Measurements from ENCODE around the gene BMERB1. TPM values are rescaled to one million over a fixed set of nuclear protein-coding genes. Genes with fewer than 3 reads are reported as not detected.

Gene BMERB1
- total and polyA plus RNA-seq, 2 experiments from 2014 or later, result 17.3 to 28.1 TPM

- no peak for TF ChIP-seq ZNF114 (CRISPR knock-in tag; IDR thresholded peaks at IDR 0.05)
- TF ChIP-seq ZNF331 (CRISPR knock-in tag; IDR thresholded peaks at IDR 0.05; ENCODE audit: low read depth), result no peak
- TF ChIP-seq, protein P1, sequence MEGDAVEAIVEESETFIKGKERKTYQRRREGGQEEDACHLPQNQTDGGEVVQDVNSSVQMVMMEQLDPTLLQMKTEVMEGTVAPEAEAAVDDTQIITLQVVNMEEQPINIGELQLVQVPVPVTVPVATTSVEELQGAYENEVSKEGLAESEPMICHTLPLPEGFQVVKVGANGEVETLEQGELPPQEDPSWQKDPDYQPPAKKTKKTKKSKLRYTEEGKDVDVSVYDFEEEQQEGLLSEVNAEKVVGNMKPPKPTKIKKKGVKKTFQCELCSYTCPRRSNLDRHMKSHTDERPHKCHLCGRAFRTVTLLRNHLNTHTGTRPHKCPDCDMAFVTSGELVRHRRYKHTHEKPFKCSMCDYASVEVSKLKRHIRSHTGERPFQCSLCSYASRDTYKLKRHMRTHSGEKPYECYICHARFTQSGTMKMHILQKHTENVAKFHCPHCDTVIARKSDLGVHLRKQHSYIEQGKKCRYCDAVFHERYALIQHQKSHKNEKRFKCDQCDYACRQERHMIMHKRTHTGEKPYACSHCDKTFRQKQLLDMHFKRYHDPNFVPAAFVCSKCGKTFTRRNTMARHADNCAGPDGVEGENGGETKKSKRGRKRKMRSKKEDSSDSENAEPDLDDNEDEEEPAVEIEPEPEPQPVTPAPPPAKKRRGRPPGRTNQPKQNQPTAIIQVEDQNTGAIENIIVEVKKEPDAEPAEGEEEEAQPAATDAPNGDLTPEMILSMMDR (conservative IDR thresholded peaks at IDR 0.05; ENCODE audit: low read depth in 2 of 2), result no peak
- no peak for TF ChIP-seq ZNF462 (CRISPR knock-in tag; IDR thresholded peaks at IDR 0.05)
- TF ChIP-seq JUNB (IDR thresholded peaks at IDR 0.05; ENCODE audit: unreplicated experiment), result no peak
- TF ChIP-seq EZH2 (IDR thresholded peaks at IDR 0.05; ENCODE audit: low read depth, unreplicated experiment), result no peak
- TF ChIP-seq EZH2phosphoT487 (IDR thresholded peaks at IDR 0.05; ENCODE audit: unreplicated experiment), result no peak
- no peak for TF ChIP-seq NANOG (IDR thresholded peaks at IDR 0.05; ENCODE audit: borderline replicate concordance)
- TF ChIP-seq, protein P2, sequence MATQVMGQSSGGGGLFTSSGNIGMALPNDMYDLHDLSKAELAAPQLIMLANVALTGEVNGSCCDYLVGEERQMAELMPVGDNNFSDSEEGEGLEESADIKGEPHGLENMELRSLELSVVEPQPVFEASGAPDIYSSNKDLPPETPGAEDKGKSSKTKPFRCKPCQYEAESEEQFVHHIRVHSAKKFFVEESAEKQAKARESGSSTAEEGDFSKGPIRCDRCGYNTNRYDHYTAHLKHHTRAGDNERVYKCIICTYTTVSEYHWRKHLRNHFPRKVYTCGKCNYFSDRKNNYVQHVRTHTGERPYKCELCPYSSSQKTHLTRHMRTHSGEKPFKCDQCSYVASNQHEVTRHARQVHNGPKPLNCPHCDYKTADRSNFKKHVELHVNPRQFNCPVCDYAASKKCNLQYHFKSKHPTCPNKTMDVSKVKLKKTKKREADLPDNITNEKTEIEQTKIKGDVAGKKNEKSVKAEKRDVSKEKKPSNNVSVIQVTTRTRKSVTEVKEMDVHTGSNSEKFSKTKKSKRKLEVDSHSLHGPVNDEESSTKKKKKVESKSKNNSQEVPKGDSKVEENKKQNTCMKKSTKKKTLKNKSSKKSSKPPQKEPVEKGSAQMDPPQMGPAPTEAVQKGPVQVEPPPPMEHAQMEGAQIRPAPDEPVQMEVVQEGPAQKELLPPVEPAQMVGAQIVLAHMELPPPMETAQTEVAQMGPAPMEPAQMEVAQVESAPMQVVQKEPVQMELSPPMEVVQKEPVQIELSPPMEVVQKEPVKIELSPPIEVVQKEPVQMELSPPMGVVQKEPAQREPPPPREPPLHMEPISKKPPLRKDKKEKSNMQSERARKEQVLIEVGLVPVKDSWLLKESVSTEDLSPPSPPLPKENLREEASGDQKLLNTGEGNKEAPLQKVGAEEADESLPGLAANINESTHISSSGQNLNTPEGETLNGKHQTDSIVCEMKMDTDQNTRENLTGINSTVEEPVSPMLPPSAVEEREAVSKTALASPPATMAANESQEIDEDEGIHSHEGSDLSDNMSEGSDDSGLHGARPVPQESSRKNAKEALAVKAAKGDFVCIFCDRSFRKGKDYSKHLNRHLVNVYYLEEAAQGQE (IDR thresholded peaks at IDR 0.05; ENCODE audit: unreplicated experiment), result no peak
- TF ChIP-seq ETS1 (IDR thresholded peaks at IDR 0.05), result no peak
- no peak overlapping the region for H3K4me3 ChIP-seq
- H3K27me3 Mint-ChIP-seq (ENCODE audit: insufficient read depth, low read depth, poor library complexity), result peaks cover 3% of the 10 kb centered on the region
- no peak overlapping the region for H3K27ac Mint-ChIP-seq
- no peak overlapping the region for H3K27ac ChIP-seq (ENCODE audit: low read depth)
- peaks cover 2% of the 10 kb centered on the region; the same call in 2 of the 3 replicates for H3K9me3 Mint-ChIP-seq
- no peaks in the 10 kb centered on the region for H3K79me2 ChIP-seq (replicated peaks; ENCODE audit: insufficient read depth)
- no peaks in the 10 kb centered on the region for H3F3A ChIP-seq (replicated peaks; ENCODE audit: low read depth)
- H3K9me2 ChIP-seq (ENCODE audit: insufficient read depth), result 0 out of 2 replicates have a peak, but pooled peaks cover 3% of the 10 kb centered on the region
- peaks cover 2% of the 10 kb centered on the region; the same call in 1 of the 3 replicates for H3K4me1 Mint-ChIP-seq
- H3K4me3 Mint-ChIP-seq, result no peak overlapping the region
- DNase-seq (ENCODE audit: low spot score), result no peak
- ATAC-seq, result no peak
- no peak overlapping the region for H2AFZ ChIP-seq
- no peaks in the 10 kb centered on the region; the same call in 1 of the 2 replicates for H4K20me1 ChIP-seq (replicated peaks; ENCODE audit: insufficient read depth)
- no peak overlapping the region for H3K4me2 ChIP-seq
- no peaks in the 10 kb centered on the region for H3K36me3 ChIP-seq (ENCODE audit: insufficient read depth)
- no peaks in the 10 kb centered on the region for H3K4me1 ChIP-seq (ENCODE audit: insufficient read depth)
- no peaks in the 10 kb centered on the region for H3K36me3 Mint-ChIP-seq (ENCODE audit: low read depth)
- no peaks in the 10 kb centered on the region for H3K27me3 ChIP-seq (ENCODE audit: insufficient read depth)
Observed at GRCh38 chr16:15492091-15492740, 57.8 kb downstream of the BMERB1 start.
